ENCODE data around the gene CCDC71L. TPM values are rescaled to one million over a fixed set of nuclear protein-coding genes. Genes with fewer than 3 reads are reported as not detected.

The CCDC71L gene
- polyA plus RNA-seq, 5 donors = 6.0 to 9.2 (median 6.8) TPM

DNA sequence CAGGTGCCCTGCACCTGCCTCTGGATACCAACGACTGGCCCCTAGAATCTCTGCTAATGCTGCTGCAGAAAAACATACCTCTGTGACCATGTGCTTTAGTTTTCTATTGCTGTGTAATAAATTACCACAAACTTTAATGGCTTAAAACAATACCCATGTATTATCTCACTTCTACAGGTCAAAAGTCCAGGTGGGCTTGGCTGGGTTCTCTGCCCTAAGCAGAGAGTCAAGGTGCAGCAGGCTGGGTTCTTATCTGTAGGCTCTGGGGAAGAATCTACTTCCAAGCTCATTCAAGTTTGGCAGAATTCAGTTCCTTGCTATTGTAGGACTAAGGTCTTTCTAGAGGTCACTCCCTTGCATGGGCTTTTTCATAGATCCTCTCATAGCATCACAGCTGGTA is 52.3 kb downstream of the CCDC71L start:
- no peak for DNase-seq

Other genes with a start within 250 kb of the CCDC71L start
- 1 to 10 TPM; 2.5 to 3.4 (median 3.0) TPM for gene PIK3CG, start 204.1 kb upstream of the CCDC71L start, polyA plus RNA-seq (ENCODE audit: insufficient read depth in 1 of 5, insufficient read length in 5 of 5, low replicate concordance in 1 of 5)

Data from right lung (tissue), 5 donors.